ENCODE data around the gene CNN1. TPM values are rescaled to one million over a fixed set of nuclear protein-coding genes. Genes with fewer than 3 reads are reported as not detected.

Gene CNN1
- total and polyA plus RNA-seq, 9 of the 15 experiments (the other 6 are each of a cell fraction or from before 2014, with no cell fraction given) = 0.23 to 10.6 (median 5.2) TPM

DNA sequence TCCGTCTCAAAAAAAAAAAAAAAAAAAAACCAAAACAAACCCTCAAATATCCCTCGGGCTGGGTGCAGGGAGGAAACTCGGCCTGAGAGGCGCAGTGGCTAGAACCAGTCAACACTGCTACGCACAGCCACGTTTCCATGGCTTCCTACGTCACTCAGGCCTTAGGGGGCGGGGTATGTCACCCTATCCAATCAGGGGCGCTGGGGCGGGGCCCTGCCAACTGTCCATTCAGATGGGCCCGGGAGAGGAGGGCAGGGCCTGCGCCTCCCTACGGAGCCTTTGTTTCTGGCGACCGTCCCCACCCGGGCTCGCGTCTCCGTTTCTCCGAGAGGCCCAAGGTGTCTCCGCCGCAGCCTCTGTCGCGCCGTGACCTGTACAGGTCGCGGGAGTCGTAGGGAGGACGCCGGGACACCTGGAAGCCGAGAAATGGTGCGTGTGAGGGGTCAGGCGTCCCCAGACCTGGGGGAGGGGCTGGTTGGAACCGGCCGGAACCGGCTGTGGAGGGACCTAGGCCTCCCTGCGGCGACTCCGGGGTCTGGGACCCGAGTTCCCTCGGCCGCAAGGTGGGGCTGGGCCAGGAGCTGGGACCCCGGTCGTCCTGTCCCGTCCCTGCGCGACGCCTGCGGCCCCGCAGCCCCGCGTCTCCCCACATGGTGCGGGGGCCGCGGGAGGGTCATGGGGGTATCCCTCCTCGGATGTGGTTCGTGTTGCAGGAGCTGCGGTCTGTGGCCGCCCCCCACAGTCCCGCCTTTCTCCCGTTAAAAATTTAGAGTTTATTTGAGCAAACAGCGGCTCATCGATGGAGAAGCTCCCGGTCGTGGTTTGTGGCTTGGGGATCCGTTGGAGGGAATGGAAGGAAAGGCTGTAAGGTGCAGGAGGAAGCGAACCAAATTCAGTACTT lies 58.8 kb downstream of the CNN1 start, which contains the start of gene ZNF627 (continued):
- TF ChIP-seq E2F6 (IDR thresholded peaks at IDR 0.05; ENCODE audit: borderline replicate concordance in 1 of 2, extremely low read depth in 1 of 2, insufficient read depth in 1 of 2, insufficient read length in 1 of 2, low read depth in 1 of 2, low read length in 1 of 2, poor library complexity in 1 of 2, severe bottlenecking in 1 of 2) (peak in 1 of 2 experiments; percentile 58), NKRF (IDR thresholded peaks at IDR 0.05; ENCODE audit: borderline replicate concordance) (peak; percentile 49), KAT7 (CRISPR knock-in tag; IDR thresholded peaks at IDR 0.05; ENCODE audit: borderline replicate concordance) (peak; percentile 96), ZC3H8 (IDR thresholded peaks at IDR 0.05) (0 out of 2 replicates have a peak, but pooled peaks have one; percentile 60), TFAP4 (CRISPR knock-in tag; IDR thresholded peaks at IDR 0.05; ENCODE audit: borderline replicate concordance) (peak; percentile 79), BCOR (IDR thresholded peaks at IDR 0.05) (peak; percentile 37; the same call in 1 of the 2 replicates), ZNF79 (CRISPR knock-in tag; IDR thresholded peaks at IDR 0.05; ENCODE audit: low read depth) (no peak), SMC3 (conservative IDR thresholded peaks at IDR 0.05; ENCODE audit: insufficient read depth, low read depth, low read length) (no peak), MECOM (CRISPR knock-in tag; IDR thresholded peaks at IDR 0.05) (no peak), ZNF766 (CRISPR knock-in tag; conservative IDR thresholded peaks at IDR 0.05) (peak; percentile 70; the same call in 1 of the 2 replicates), NFYB (IDR thresholded peaks at IDR 0.05; ENCODE audit: extremely low read depth, insufficient read length) (peak; percentile 90), ZEB2 (IDR thresholded peaks at IDR 0.05) (peak; percentile 57; the same call in 1 of the 2 replicates), ZNF696 (CRISPR knock-in tag; conservative IDR thresholded peaks at IDR 0.05) (no peak), ATF6 (CRISPR knock-in tag; IDR thresholded peaks at IDR 0.05) (peak; percentile 59; the same call in 1 of the 2 replicates), FIP1L1 (IDR thresholded peaks at IDR 0.05; ENCODE audit: low read depth, low read length, poor library complexity, severe bottlenecking) (peak; percentile 65), ZBTB2 (IDR thresholded peaks at IDR 0.05) (peak; percentile 45; the same call in 1 of the 2 replicates)
- TF ChIP-seq, protein P1, sequence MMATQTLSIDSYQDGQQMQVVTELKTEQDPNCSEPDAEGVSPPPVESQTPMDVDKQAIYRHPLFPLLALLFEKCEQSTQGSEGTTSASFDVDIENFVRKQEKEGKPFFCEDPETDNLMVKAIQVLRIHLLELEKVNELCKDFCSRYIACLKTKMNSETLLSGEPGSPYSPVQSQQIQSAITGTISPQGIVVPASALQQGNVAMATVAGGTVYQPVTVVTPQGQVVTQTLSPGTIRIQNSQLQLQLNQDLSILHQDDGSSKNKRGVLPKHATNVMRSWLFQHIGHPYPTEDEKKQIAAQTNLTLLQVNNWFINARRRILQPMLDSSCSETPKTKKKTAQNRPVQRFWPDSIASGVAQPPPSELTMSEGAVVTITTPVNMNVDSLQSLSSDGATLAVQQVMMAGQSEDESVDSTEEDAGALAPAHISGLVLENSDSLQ (IDR thresholded peaks at IDR 0.05) = peak; percentile 99
